ENCODE results near the gene SLC12A9.

The SLC12A9 gene

GRCh38 chr7:100891568-100892247 lies 39.2 kb downstream of the SLC12A9 start:
- TF ChIP-seq CTCF (IDR thresholded peaks at IDR 0.05; ENCODE audit: borderline replicate concordance, control extremely low read depth, extremely low read depth, insufficient read depth, missing control alignments), result no peak
- no peak for DNase-seq (ENCODE audit: low spot score)
- in situ Hi-C loops (cut with MboI; ENCODE audit: low sequenced_read_pairs, unreplicated experiment), result no loop called here

DNA sequence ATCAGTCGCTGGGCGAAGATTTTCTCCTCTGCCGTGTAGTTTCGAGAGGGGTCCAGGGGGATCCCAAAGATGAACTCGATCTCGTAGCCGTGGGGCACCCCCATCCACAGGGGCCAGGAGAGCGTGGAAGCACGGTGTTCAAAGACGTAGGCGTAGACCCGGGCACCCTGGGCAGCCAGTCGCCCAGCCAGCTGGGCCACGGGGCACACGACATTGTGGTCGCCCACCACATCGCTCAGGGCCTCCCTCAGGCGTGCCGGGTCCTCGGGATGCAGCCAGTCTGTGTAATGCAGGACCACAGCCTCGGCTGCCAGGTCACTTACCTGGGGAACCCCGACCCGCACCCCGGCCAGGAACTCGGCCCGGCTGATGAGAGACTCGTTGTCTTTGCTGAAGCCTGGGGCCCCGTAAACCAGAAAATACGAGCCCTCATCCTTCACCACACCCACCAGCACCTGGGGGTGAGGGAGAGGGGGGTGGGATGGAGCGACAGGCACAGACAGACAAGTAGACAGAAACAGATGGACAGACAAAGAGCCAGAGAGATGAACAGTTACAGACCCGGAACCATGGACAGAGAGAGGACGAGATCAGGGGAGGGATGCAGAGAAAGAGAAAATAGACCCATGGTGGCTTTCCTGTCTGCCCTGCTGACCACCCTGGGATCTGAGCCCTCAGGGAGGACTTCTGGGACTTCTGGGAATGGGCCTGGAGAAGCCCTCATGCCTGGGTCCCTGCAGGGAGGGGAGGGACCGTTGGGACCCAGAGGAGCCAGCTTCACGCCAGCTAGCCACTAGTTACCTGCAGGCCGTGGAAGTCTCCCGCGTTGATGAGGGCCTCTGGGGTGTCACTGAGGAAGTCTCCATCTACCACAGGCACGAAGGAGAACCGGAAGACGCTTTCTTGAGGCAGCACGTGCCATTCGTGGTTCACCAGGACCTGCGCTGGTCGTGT lies 40.1 kb downstream of the SLC12A9 start:
- no peak for DNase-seq (ENCODE audit: low spot score)
- no peak for TF ChIP-seq CTCF (IDR thresholded peaks at IDR 0.05; ENCODE audit: borderline replicate concordance, control extremely low read depth, extremely low read depth, insufficient read depth, missing control alignments)
- in situ Hi-C loops (cut with MboI; ENCODE audit: low sequenced_read_pairs, unreplicated experiment), result no loop called here

DNA sequence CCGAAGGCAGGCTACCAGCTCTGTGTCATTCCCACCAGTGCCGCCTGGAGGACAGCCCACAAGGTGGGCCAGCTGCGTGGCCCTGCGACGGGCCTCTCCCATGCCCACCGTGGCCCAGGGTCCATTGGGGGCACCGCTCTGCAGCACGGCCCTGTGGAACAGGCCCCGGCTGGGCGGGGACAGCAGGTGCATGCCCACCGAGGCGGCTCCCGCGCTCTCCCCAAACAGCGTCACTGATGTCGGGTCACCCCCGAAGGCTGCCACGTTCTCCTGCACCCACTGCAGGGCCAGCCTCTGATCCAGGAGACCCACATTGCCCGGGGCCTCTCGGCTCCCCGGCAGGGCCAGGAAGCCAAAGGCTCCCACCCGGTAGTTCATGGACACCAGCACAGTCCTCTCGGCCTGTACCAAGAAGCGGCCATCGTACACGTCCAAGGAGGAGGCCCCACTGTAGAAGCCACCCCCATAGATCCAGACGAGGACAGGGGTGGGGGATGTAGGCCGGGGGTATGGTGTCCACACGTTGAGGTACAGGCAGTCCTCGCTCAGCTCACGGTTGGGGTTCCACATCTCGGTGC lies 40.9 kb downstream of the SLC12A9 start:
- no peak for DNase-seq (ENCODE audit: low spot score)
- TF ChIP-seq CTCF (IDR thresholded peaks at IDR 0.05; ENCODE audit: borderline replicate concordance, control extremely low read depth, extremely low read depth, insufficient read depth, missing control alignments), result no peak
- in situ Hi-C loops (cut with MboI; ENCODE audit: low sequenced_read_pairs, unreplicated experiment), result no loop called here

DNA sequence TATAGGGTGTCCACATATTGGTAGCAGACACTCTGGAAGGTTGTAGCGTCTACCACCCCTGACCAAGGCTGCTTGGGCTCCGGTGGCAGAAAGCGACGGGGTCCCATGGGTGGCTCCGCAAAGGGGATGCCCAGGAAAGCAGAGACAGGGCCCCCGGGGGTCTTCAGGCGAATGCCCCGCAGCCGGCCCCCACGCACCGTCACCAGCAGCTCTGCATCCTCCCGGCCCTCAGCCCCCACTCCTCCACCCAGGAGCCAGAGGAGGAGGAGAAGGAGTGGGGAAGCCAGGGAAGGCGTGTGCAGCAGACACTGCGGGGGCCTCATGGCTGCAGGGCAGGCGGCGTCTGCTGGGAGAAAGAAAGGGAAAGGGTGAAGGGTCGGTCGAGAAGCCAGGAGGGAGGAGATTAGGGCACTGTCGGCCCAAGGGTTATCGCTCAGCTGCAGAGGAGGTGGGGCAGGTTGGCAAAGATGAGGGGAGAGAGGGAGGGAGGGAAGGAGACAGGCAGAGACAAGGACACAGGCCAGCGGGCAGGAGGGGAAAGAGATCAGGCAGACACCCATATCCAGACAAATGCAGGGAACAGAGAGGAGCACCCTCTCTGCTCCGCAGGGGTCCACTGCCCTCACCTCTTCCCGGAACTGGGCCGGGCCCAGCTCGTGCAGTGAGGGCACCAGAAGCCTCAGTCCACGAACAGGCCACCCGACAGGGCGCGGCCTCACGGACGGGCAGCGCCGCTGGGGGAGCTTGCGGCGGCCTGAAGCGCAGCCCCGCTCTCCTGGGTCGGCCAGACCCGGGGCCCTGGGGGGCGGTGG lies 41.6 kb downstream of the SLC12A9 start:
- DNase-seq (ENCODE audit: low spot score), result no peak
- in situ Hi-C loops (cut with MboI; ENCODE audit: low sequenced_read_pairs, unreplicated experiment), result no loop called here
- TF ChIP-seq CTCF (IDR thresholded peaks at IDR 0.05; ENCODE audit: borderline replicate concordance, control extremely low read depth, extremely low read depth, insufficient read depth, missing control alignments), result no peak

- TF ChIP-seq CTCF (IDR thresholded peaks at IDR 0.05; ENCODE audit: borderline replicate concordance, control extremely low read depth, extremely low read depth, insufficient read depth, missing control alignments), result peak; percentile 89
- DNase-seq (ENCODE audit: low spot score), result peak; percentile 80
- in situ Hi-C loops (cut with MboI; ENCODE audit: low sequenced_read_pairs, unreplicated experiment), result no loop called here
These were observed 42.6 kb downstream of the SLC12A9 start for GRCh38 chr7:100894860-100895700.

Measured in GM13976 (cell line).